Hepatocyte (in vitro differentiated cells): Measurements from ENCODE around the gene GALNTL6.

ENCODE experiments used
- EZH2 ChIP-seq: fragments of 200-600 bp; sonication (generic); IDR thresholded peaks from 2 replicates; pipeline ENCODE4 v1.6.1; 2016; ENCODE audit warnings: antibody characterized with exemption, mild to moderate bottlenecking, borderline replicate concordance
- TF ChIP-seq, protein P1 (sequence below): fragments of 200-600 bp; sonication (generic); IDR thresholded peaks from 2 replicates; pipeline ENCODE4 v1.5.1; 2016; ENCODE audit warnings: antibody characterized with exemption, mild to moderate bottlenecking; ENCODE audit not compliant: poor library complexity

DNA sequence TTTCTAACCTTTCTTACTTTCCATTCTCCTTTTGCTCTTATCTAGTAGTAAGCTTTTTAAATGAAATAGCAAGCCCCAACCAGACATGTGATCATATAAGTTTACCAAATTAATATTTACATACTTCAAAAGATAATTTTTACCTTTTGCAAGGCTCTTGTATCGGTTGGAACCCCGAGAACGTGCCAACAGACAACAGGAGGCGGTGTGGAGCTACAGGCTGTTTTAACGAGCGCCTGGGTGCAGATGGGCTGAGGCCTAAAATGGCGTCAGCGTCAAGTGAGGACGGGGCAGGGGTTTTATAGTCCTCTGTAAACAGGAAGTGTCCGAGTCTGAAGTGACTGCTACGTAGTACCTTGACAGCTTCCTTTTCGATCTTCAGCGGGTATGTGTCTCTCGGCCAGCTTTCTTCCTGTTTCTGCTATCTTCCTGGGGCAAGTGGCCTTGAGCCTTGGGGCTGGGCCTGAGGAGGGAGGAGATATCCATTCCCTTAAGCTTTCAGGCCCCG is 342.7 kb downstream of the GALNTL6 start:
- TF ChIP-seq, protein P1, sequence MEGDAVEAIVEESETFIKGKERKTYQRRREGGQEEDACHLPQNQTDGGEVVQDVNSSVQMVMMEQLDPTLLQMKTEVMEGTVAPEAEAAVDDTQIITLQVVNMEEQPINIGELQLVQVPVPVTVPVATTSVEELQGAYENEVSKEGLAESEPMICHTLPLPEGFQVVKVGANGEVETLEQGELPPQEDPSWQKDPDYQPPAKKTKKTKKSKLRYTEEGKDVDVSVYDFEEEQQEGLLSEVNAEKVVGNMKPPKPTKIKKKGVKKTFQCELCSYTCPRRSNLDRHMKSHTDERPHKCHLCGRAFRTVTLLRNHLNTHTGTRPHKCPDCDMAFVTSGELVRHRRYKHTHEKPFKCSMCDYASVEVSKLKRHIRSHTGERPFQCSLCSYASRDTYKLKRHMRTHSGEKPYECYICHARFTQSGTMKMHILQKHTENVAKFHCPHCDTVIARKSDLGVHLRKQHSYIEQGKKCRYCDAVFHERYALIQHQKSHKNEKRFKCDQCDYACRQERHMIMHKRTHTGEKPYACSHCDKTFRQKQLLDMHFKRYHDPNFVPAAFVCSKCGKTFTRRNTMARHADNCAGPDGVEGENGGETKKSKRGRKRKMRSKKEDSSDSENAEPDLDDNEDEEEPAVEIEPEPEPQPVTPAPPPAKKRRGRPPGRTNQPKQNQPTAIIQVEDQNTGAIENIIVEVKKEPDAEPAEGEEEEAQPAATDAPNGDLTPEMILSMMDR: no peak
- no peak for TF ChIP-seq EZH2
